Adrenal gland (tissue), 5 donors: ENCODE data around the gene CNGA3.

Experiments used
- POLR2A ChIP-seq, 2 donors: fragments of 450-650 bp; IDR thresholded peaks; one replicate each; pipeline ENCODE4 v1.6.1; 2017; ENCODE audit warnings: antibody characterized with exemption in 2 of 2, mild to moderate bottlenecking in 2 of 2, moderate library complexity in 1 of 2
- TF ChIP-seq, protein P1 (sequence below), 6 experiments: fragments of 450-650 bp in 4 of 6; fragments of 200-600 bp in 2 of 6; sonication (generic) in 1 of 6; IDR thresholded peaks; 1 replicate in 5 of 6; 2 replicates in 1 of 6; pipeline versions ENCODE4 v1.5.1 to v1.8.0; 2016 to 2021; ENCODE audit warnings: antibody characterized with exemption in 6 of 6, mild to moderate bottlenecking in 2 of 6, moderate library complexity in 1 of 6
- donor health status: DM: no; HTN: no; CAD: no.

DNA sequence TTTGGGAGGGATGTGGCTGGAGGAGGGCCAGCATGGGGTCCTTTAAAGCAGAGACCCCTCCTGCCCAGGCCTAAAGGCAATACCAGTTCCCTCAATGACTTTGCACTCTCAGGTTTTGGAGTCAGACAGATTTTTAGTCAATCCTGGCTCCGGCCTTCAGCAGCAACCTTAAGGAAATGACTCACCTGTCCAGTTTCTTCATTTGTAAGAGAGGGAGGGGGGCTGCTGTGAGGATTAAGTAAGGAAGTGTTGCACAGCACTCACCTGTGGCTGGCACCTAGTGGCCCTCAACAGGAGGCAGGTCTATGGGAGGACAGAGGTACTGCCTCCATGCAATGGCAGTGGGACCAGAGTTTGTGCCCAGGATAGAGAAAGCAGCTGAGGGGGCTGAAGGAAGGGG is 13.7 kb downstream of the CNGA3 start:
- TF ChIP-seq, protein P1, sequence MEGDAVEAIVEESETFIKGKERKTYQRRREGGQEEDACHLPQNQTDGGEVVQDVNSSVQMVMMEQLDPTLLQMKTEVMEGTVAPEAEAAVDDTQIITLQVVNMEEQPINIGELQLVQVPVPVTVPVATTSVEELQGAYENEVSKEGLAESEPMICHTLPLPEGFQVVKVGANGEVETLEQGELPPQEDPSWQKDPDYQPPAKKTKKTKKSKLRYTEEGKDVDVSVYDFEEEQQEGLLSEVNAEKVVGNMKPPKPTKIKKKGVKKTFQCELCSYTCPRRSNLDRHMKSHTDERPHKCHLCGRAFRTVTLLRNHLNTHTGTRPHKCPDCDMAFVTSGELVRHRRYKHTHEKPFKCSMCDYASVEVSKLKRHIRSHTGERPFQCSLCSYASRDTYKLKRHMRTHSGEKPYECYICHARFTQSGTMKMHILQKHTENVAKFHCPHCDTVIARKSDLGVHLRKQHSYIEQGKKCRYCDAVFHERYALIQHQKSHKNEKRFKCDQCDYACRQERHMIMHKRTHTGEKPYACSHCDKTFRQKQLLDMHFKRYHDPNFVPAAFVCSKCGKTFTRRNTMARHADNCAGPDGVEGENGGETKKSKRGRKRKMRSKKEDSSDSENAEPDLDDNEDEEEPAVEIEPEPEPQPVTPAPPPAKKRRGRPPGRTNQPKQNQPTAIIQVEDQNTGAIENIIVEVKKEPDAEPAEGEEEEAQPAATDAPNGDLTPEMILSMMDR (IDR thresholded peaks at IDR 0.05): no peak
- TF ChIP-seq POLR2A (IDR thresholded peaks at IDR 0.05): no peak
